NCI-H2081 treated with DMSO at 0.1 percent for 48 hours (cell line): ENCODE measurements around the gene PABPC1L.

Experiments used
- DNase-seq: peaks from one replicate; lab custom pipeline; 2025; lab: John Stamatoyannopoulos, UW

PABPC1L gene

DNA sequence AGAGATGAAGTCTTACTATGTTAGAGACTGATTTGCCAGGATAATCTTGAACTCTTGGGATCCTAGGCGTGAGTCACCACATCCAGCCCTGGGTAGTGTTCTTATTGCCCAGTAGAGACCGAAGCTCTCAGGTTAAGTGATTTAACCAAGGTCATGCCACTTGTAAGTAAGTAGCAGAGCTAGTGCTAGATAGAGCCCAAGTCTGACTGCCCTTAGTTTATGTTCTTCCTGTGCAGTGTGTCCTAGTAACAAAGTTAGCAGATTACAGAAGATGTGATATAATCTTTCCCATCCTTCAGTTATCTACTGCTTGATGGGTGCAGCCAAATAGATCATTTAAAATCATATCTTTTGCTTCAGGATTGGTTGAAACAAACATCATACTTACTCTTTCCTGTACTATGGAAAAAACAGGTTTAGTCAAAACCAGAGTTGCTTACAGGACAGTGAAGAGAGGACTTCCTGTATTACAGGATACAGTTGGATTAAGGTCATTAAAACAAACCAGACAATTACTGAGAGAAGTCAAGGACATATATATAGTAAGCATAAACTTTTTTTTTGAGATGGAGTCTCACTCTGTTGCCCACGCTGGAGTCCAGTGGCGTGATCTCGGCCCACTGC is 9.5 kb upstream of the PABPC1L start:
- DNase-seq = no peak

DNA sequence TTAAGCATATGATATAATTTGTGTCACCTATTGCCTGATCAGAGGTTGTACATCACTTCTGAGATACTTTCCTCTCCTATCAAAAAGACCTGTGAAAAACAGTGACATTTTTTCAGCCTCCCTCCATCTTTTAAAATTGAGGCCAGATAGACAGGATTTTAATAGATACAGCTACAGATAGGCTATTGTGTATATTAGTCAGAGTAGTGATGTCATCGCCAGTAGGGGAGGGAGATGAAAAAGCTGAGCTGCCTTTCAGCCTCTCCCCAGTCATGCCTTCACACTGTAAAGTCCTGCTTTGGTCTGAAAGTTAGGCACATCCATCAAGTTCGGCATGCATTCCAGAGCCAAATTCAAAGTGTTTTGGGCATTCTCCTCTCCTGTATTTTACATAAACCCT is 7.9 kb upstream of the PABPC1L start:
- no peak for DNase-seq

DNA sequence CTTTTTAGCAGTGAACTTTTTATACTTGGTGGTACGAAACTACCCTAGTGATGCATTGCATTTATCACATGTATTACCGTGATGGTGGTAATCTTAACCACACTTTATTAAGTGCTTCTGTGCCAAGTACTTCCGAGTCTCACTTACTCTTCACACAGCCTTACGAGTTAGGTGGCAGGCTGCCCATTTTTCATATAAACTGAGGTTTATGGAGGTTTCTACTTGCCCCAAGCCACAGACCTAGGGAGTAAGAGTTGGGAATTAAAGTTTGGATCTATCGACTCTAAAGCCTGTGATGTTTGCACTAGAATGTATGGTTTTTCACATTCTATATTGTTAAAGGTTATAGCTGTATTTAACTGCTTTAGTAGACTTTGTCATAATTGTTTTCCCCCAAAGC is 5.5 kb upstream of the PABPC1L start:
- DNase-seq = no peak

DNA sequence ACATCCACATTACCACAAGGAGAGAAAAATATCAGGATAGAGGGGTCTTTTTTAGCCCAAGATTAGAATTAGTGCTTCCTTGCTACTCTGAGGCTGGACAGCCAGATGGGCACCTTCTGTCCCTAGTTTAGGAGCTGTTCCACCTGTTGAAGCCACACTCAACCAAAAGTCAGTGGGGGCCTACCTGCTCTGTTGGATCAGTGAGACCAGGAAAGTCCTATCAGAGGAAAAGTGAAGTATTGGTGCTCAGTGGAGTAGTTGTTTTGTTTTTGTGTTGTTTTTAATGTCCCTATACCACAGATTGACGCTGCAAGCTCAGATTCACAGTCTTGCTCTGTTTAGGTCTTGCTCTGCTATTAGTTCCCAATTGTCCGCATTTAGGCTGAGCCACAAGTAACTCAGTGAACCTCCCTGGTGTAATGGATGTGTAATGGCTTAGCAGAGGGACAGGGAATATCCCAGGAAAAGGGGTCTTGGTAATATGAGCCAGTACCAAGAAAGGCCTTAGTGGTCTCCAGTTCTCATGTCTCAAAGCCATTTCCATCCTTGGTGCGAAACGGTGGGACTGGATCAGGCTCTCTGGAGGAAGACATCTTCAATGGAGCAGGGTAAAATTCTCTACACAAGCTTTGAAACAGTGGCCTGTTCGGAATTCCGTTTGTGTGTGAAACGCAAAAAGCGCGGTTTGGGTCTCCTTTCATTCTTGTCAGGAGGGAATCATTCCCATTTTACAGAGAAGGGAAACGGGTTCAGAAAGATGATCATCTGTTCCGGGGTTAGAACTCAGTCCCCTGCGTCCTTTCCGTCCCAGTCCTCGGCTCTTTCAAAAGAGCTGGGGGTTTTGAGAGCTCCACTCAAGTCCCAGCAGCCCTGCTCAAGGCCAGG is 631 bp upstream of the PABPC1L start:
- no peak for DNase-seq

DNA sequence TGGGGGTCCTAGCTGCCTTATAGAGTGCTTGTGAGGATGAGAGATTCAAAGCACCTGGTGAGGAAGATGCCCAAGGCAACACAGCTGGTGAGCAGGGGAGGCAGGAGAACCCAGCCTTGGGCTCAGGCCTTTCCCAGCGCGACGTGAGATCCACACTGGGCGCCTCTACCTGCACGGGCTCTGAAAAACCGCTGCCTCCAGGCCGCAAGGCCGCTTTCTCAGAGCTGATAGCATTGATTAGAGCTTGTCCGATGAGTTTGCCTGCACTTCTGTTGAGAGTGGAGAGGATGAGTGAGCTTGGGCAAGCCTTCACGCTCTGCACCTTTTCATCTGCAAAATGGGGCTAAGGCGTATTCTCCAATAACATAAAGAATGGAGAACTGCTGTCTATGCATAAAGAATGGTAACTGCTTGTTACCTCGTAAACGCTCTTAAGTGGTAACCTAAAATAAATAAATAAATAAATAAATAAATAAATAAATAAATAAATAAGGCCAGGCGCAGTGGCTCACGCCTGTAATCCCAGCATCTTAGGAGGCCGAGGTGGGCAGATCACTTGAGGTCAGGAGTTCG is 916 bp downstream of the PABPC1L start:
- no peak for DNase-seq

DNA sequence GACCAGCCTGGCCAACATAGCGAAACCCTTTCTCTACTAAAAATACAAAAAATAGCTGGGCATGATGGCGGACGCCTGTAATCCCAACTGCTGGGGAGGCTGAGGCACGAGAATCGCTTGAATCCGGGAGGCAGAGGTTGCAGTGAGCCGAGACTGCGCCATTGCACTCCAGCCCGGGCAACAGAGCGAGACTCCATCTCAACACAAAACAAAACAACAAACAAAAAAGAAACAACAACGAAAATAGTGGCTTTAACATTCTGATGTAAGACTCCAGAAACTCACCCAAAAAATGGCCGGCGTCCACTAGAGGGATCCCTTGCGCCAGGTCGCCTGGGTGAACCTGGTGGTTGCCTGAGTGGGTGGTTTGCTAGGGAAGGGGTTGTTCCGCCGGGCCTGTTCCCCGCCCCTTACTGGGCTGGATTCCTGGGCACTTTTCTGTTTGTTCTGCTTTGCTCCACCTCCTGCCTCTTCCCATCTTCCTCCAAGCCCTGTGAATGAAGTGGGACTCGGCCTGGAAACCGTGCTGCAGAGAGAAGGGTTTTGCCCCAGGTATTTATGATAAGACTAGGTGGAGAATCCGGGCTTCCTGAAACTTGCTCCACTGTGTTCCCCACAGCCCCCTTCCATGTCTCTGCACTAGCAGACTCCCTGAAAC is 1.5 kb downstream of the PABPC1L start:
- DNase-seq = no peak

DNA sequence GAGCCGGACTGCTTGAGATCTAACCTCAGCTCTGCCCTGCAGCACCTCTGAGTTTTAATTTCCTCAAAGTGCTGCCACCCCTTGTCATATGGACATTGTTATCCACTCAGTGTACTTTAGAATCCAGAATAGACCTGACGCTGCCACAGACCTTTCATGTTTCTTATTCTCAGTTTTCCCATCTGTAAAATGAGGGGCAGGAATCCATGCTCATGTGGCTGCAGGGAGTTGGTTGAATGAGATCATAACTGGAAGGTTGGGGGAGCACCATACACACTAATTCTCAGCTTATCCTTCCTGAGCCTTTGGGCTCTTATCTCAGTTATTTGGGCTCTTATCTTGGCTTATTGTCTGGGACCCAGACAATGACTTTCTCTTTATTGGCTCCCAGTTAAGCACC is 2.3 kb downstream of the PABPC1L start:
- no peak for DNase-seq

DNA sequence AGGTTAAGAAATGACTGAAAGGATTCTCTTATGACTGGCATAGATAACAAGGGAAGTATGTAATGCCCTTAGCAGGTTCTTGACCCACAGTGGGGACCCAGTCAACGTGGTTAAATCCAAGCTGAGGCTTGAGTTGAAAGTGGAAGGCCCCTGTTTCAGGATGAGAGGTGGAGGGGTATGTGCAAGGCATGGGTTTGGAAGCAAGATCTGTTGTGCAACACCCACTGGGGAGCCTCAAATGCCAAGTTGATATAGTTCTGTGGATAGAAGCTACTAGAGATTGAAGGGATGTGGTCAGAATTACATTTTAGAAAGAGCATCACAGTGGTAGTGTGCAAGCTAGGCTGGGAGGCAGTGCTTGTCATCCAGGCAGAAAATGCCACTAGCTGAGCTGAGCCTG is 5.1 kb downstream of the PABPC1L start:
- no peak for DNase-seq

DNA sequence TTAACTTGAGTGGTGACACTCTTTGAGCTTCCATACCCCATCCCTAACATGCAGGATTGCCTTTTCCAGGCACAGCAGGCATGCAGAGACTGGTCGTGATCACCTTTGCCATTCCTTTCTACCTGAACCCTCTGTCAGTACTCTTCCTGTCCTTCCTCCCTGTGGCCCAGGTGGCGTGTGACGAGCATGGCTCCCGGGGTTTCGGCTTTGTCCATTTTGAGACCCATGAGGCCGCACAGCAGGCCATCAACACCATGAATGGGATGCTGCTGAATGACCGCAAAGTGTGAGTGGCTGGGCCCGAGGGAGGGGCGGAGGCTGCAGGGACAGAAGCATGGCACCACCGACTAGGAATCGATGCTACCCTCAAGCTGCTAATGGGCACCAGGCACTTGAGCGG is 6.7 kb downstream of the PABPC1L start:
- DNase-seq = no peak

DNA sequence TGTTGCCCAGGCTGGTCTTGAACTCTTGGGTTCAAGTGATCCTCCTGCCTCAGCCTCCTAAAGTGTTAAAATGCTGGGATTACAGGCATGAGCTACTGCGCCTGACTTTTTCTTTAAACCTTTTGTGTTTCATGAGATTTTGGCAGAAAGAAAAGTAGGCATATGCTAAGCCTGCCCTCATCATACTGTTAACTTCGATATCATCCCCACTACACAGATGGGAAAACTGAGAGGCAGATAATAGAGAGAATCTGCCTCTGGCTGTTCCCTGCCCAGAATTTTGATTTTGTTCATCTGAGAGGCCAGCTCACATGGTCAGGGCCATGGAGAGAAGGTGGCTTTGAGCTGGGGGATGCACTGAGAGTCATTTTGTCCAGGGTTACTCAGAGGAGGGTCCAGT is 7.5 kb downstream of the PABPC1L start:
- DNase-seq = no peak

DNA sequence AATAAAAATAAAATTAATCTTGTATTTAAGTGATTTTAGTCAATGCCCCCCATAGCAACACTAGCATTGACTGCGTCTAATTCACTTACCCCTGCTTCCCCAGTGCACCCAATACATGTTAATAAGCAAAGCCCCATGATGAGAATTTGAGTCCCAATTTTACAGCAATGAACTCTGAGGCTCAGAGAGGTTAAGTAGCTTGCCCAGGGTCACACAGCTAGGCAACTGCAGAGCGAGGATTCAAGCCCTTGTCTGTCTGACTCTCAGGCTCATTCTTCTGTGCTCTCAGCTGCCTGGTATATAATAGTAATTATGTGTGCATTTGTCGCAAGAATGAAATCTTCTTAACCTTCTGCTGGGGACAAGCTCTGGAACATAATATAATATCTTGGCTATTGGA is 8.5 kb downstream of the PABPC1L start:
- DNase-seq = no peak

DNA sequence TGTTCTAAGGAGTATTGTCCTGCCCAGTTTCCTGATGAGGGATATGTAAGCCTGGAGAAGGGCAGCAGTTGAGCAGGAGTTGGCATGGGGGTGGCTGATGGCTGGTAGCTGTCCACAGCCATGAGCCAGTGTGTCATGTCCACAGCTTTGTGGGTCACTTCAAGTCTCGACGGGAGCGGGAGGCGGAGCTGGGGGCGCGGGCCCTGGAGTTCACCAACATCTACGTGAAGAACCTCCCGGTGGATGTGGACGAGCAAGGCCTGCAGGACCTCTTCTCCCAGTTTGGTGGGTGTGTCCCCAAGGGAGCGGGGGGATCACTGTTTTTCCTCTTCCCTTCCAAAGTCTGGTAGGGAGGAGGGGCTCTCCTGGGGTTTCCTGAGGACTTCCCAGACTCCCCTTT is 8.9 kb downstream of the PABPC1L start:
- DNase-seq = no peak

DNA sequence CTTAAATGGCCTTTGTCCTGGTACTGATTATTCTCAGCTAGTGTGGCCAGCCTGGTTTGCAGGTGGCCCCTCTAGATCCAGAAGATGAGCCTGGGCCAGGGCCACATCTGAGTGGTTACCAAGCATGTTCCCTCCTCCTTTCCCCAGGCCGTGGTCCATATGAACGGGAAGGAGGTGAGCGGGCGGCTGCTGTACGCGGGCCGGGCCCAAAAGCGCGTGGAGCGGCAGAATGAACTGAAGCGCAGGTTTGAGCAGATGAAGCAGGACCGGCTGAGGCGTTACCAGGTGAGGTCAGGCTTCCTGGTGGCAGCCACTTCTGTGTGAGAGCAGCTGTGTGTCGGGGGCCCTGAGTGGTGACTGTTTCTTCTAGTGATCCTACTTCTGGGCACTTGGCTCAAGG is 11.6 kb downstream of the PABPC1L start:
- DNase-seq = no peak

DNA sequence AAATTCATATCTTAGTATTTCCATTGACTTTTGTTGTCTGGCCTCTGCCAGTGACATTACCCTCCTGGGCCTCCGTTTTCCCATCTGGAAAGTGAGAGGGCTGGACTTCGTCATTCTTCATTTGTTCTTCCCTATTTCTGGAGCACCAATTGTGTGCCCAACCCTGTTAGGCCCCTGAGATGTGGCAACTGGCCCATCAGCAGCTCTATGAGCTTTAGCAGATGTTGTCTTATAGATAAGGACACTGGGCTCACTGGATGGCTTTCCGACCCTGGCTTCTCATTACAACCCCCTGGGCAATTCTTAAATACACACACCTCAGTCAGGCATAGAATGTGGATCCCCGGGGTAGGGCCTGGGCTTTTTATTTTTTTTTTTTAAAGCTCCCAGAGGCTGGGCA is 14.7 kb downstream of the PABPC1L start:
- DNase-seq = no peak

DNA sequence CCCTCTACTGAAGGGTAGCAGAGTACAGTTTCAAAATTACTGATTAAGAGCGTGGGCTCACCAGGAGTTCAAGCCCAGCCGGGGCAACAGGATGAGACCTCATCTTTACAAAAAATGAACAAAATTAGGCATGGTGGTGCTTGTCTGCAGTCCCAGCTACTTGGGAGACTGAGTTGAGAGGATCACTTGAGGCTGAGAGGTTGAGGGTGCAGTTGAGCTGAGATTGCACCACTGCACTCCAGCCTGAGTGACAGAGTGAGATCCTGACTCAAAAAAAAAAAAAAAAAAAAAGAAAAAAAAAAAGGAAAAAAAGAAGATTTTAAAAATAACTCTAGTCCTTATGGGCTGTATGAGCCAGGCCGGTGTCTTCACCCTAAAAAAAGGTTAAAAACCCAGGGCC is 18.7 kb downstream of the PABPC1L start:
- DNase-seq = no peak

DNA sequence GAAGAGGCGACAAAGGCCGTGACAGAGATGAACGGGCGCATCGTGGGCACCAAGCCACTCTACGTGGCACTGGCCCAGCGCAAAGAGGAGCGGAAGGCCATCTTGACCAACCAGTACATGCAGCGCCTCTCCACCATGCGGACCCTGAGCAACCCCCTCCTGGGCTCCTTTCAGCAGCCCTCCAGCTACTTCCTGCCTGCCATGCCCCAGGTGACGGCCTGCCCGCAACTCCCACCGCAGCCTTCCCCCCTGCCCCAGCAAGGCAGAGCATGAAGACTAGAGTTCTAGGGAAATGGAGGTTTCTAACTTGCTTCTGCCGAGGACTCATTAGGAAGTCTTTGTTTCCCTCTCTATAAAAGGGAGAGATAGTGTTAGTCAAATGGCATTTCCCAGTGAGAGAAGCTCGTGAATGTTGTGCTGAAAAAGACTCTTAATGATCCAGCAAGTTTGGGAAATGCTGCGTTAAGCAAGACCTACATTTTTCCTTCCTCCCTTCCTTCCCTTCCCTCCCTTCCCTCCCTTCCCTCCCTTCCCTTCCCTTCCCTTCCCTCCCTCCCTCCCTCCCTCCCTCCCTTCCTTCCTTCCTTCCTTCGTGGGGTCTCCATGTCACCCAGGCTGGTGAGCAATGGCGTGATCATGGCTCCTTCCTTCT is 20.8 kb downstream of the PABPC1L start:
- no peak for DNase-seq

DNA sequence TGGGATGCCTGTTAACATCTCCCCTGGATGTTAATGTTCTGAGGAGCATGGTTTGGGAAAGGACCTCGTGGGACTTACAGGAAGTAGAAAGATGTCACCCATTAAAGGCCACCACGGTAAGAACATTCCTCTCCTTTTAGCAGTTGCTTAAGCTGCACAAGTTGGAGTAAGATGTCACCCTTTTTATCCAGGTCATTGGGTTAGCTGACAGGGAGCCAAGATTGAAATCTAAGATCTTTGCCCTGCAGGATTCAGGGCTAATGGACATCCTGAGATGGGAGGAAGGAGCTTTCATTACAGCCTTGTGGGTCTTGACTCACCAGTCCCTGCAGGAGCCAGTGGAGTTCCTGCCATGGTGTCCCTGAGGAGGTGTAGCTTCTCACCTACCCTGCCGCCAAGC is 22.1 kb downstream of the PABPC1L start:
- no peak for DNase-seq

DNA sequence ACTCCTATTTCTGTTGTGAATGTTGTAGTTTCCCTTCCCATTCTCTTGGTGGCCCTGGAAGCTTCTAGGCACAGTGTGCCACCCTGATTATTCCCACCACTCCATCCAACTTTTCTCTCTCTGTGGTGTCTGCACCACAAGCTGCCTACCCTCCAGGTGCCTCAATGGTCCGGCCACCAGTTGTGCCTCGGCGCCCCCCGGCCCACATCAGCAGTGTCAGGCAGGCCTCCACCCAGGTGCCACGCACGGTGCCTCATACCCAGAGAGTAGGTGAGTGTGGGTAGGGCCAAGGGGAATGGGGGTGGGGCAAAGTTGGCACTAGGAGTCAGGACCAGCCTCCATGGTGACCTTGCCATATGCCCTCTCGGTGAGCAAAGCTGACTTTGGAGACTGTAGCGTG is 23.1 kb downstream of the PABPC1L start:
- DNase-seq = no peak

DNA sequence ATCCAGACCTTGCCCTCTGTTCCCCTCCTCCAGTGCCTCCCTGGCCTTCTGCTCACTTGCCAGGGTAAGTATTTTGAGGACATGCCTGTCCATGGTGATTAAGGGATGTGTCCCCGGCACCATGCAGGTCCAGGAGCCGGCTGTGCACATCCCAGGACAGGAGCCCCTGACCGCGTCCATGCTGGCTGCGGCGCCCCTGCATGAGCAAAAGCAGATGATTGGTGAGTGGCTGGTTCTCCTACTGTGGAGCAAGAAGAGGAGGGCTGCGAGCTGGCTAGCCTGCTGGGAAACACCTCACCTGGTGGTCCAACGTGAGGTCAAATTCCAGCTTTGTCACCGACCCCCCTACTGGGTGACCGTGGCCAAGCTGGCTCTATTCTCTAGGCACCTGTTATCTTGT is 26.6 kb downstream of the PABPC1L start:
- DNase-seq = no peak

DNA sequence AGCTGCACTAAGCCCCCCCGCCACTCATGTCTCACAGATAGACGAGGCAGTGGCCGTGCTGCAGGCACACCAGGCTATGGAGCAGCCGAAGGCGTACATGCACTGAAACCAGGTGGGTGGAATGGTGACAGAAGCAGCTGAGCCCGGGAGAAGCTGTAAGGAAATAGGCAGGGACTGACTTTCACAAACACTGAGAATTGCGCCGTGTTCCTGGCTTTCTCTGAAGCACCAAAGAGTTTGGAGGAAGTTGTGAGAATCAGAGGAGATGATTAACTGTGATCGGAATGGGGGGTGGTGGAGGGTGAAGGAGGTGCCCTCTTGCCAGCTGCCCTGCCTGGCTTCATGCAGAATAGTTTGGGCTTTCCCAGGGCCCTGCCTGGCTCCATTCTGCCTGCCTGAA is 28.8 kb downstream of the PABPC1L start:
- no peak for DNase-seq

DNA sequence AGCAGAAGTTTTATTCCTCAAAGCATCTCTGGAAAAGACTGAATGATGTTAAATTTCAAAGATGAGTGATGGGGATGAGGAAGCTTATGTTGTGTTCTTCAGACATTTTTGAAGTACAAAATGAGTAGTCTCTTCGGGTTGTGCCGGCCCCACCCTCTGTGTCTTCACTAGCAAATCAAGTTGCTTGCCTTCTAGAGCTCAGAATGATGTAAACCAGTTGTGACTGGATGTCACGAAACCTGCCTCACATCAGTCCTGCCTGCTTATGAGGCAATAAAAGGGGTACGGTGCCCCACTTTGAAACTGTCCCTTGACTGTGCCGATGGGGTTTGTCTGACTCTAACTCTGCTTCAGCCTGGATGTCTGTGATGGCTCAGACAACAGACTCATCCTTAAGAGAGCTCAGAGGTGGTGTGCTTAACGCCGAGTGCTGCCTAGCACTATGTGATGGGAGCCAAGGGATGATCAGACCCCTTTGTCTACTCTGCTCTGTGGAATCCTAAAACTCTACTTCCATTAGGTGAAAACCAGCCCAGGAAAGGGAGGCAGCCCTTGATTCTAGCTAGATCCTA is 31.3 kb downstream of the PABPC1L start:
- DNase-seq = no peak
